NCI-H82 treated with DMSO at 0.1 percent for 48 hours (cell line): ENCODE measurements around the gene DIAPH1.

Experiments
- DNase-seq: peaks from one replicate; lab custom pipeline; 2025; ENCODE audit not compliant: unreplicated experiment; lab: John Stamatoyannopoulos, UW

Gene DIAPH1

DNA sequence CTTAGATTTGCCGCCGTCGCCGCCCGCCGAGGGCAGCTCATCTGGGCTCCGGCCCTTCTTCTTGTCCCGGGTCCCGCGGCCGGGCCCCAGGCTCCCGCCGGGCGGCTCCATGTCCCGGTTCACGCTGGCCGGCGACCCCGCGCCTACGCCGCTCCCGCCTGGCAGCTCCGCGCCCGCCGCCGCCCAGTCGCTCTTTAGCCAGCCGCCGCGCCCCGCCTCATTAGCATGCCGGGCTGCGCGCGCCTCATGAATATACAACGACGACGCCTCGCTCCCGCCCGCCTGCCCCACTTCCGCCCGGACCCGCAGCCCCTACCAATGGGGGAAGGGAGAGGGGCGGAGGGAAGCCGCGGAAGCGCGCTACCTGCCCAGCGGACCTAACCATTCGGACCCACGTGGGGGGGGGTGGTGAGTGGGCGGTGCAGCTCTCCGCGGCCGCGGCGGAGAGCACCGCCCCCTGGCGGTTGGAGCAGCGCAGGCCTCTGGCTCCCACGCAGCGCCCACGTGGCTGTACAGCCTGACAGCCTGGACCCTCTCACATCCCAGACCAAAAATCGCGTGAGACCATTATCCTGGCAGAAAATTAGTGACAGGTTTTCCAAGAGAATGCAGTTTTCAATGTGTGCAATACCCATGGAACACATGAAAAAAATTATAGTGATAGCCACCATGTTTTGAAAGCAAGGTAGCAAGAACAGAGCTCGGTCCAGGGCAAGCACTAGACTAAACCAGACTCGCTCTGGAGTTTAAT, at the start of gene DIAPH1:
Gene DIAPH1 (minus strand): TSS at position 197 of the 751 bp plus-strand sequence. CDS start 86 bp downstream, at position 111.
- DNase-seq = peak; percentile 68

DNA sequence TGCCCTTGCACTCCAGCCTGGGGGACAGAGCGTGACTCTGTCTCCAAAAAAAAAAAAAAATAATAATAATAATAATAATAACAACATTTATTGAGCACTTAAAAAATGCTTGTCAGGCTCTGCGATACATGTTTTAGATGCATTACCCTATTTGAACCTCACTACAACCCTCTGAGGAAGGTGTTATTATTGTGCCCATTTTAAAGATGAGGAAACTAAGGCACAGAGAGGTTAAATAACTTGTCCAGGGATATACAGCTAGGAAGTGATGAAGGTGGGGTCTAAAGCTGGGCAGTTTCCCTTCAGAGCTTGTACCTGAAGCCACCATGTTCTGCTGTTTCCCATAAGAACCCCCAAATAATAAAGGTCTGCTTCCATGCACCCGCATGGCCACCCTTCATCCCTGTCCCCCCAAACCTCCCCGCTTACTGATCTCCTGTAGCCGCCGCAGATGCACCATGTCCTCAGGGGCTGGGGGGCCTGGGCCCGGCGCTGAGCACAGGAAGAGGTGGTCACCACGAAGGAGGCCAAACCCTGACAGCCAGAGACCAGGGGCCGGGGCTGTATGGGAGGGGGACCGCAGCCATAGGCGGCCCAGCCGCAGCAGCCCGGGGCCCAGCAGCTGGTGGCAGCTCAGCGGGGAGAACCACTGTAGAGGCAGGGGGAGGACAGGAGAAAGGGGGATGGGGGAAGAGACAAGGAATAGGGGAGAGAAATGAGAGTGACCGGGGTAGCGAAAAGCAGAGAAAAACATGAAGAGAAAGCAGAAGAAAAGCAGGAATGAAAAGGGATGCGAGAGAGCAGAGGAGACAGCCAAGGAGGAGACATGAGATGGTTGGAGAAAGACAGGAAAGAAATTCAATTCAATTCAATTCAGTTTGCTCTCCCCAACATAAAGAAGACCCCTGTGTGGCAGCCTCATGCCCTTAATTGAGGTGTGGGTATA, 47.5 kb upstream of the DIAPH1 start:
- DNase-seq = no peak

- DNase-seq = peak; percentile 13
These were observed 46.1 kb upstream of the DIAPH1 start for GRCh38 chr5:141664733-141665461.

- DNase-seq = no peak
These were observed 44.7 kb upstream of the DIAPH1 start for GRCh38 chr5:141663506-141663905.

- DNase-seq = no peak
These were observed 43.2 kb upstream of the DIAPH1 start for GRCh38 chr5:141662028-141662427.

DNA sequence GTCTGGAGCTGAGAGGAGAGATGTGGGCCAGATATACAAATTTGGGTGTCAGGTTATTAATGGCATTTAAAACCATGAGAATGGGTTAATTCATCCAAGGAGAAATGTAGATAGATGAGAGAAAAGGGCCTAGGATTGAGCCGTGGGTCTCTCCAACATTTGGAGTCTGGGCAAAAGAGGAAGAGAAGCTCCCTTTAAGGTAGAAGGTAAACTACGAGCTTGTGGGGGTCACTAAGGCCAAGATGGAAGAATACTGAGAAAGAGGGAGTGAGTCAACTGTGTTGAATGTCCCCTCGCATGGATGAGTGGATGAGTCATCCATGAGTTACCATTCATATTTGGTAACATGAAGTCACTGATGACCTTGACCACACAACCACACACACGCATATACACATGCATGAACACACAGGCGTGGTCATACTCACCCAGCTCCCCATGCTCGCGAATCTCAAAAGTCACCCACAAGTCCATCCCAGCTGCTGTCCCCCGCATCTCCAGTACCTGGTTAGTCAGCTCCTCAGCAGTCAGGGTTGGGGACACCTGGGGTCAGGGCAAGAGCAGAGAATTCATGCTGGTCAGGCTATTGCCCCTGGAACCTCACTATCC, 39.2 kb upstream of the DIAPH1 start:
- no peak for DNase-seq

- DNase-seq = no peak
These were observed 38.6 kb upstream of the DIAPH1 start for GRCh38 chr5:141657404-141657803.

DNA sequence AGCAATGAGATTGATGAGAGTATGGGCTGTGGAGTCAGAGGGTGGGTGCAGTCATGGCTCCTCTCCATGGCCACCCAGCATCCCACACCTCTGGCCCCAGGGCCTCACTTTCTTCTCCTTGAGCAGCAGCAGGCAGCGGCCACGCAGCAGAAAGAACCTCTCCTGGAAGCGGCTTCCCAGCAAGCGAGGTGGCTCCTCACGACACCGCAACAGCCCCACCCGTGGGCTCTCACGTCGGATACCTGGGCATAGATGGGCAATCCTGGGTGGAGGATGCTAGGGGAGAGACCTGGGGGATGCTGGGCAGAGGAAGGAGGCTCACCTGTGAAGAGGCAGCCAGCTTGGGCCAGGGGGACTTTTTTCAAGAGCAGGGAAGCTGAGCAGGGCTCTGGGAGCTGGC, 37.6 kb upstream of the DIAPH1 start:
- no peak for DNase-seq

GRCh38 chr5:141655020-141655419, 36.2 kb upstream of the DIAPH1 start:
- no peak for DNase-seq

- DNase-seq = no peak
These were observed 35.5 kb upstream of the DIAPH1 start for GRCh38 chr5:141654298-141654697.

GRCh38 chr5:141651728-141652105, 32.9 kb upstream of the DIAPH1 start:
- DNase-seq = no peak

DNA sequence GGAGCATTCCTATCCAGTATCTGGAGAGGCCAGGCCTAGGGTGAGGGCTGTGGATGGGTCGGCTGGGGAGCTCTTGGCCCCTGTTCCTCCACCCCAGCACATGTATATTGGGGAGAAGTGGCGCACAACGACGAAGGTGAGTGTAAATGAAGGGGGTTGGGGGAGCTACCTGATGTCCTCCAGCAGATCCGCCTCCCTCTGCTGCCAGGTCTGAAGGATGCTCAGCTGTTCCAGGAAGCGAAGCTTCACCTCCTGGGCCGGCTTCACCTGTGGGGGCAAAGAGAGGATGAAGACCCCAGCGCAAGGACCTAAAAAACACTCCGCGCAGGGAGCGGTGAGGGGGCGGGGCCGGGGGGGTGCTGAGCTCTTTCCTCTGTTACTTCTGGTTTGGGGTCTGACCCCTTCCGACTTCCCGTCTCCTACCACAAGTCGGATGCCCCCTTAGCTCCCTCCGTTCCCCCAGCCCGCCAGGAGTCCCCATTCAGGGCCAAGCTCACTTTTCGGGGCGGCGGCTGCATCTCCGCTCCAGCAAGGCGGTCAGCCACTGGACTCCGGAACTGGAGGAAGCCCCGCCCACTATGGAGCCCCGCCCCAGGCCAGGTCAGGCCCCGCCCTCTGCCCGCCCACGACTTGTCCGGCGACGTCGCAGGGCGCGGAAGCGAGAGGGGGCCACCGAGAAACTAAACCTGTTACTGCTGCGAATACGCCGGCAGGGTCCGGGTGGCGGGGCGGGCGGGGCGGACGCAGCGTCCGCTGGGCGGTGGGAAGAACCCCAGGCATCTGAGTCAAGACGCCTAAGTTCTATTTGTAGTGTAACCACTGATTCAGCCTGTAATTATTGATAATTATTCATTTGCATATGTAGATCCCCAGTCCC, 32.3 kb upstream of the DIAPH1 start, which contains the start of gene FCHSD1:
Gene FCHSD1 (minus strand): TSS at position 568 of the 877 bp plus-strand sequence. CDS start 50 bp downstream, at position 518.
- peak; percentile 5 for DNase-seq

- no peak for DNase-seq
These were observed 31.2 kb upstream of the DIAPH1 start for GRCh38 chr5:141649972-141650371.

DNA sequence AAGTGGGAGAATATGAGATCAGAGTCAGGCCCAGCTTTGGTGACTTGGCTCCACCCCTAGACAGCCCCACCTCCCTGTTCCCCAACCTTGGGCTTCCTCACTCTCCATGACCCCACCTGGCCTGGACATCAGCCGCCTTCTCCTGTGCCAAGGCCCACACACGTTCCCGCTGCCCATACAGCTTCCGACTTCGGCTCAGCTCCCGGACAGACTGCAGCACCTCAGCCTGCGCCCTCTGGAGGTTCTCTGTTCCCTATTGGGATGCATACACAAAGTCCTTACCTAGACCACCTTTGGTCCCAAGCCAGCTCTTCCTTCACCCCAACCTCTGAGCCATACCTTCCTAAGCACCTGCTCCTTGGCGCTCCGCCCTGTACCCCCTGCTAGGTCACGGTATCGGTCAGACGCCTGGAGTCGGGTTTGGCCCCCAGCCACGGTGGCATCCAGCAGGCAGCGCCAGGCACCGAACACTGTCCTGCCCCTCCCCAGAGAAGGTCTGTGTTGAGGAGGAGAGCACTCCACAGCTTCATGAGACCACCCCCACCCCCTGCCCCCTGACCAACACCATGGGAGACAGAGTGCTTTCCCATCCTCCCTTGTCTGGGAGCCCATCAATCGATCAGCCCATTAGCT, 30.4 kb upstream of the DIAPH1 start:
- no peak for DNase-seq

DNA sequence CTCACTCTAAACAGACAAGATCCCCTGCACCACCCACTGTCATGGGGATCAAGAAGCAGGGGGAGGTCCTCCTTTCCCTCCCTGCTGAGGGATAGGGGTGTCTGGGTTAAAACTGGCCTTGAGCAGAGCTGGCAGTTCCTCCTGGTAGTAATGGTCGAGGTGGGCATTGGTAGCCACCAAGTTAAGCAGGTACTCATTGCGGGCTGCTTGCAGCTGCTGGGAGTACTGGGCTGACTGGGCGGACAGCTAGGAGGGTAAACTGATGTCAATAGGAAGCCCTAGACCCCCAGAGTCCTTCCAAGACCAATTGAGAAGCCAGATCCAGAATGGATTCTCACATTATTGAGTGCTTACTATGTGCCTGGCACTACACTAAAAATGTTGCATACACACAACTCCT, 29.1 kb upstream of the DIAPH1 start:
- DNase-seq = no peak

- DNase-seq = no peak
These were observed 28.4 kb upstream of the DIAPH1 start for GRCh38 chr5:141647242-141647641.

- DNase-seq = no peak
These were observed 27.2 kb upstream of the DIAPH1 start for GRCh38 chr5:141646026-141646425.

DNA sequence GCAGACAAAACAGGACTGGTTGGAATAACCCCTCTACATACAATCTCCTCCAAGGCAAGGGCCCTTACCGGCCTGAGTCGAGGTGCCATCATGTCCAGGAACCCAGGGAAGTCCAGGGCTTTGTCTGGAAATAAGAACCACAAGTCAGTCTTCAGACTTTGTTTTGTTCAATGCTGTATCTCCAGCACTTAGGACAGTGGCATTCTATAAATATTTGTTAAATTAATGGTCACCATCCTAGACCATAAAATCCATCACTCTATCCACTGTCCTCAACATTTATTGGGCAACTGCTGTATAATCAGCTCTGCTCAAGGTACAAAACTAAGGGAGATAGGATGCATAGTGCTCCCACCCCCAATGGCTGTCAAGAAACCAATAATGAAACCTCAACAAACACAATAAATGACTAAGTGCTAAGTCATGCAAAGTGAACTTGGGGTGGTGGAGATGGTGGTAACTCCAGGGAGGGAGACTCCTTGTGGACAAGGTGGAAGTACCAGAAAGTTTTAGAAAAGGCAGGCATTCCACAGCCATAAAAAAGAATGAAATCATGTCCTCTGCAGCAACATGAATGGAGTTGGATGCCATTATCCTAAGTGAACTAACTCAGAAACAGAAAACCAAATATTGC, 23.0 kb upstream of the DIAPH1 start:
- DNase-seq = no peak

GRCh38 chr5:141640698-141641097, 21.9 kb upstream of the DIAPH1 start:
- DNase-seq = no peak
